PC-9 (cell line): ENCODE results near the gene EFEMP2. TPM values are rescaled to one million over a fixed set of nuclear protein-coding genes. Genes with fewer than 3 reads are reported as not detected.

Experiments used
- BruUV-seq: library from RNA; stranded (reverse); fragments of 400-500 nt; replicated peaks from 2 replicates; lab custom pipeline; 2021; lab: Mats Ljungman, UMichigan
- CTCF ChIA-PET: fragments of 300-600 bp; sonication (Branson Sonifier 250); formaldehyde crosslinking; loops from one replicate; lab custom pipeline; 2022; ENCODE audit warnings: antibody characterized with exemption; lab: Charles Lee
- POLR2A ChIA-PET: fragments of 300-600 bp; sonication (Branson Sonifier 250); formaldehyde crosslinking; loops from one replicate; lab custom pipeline; 2022; ENCODE audit warnings: antibody characterized with exemption; ENCODE audit not compliant: unreplicated experiment; lab: Charles Lee
- DNase-seq, 2 experiments: peaks; one replicate each; pipeline versions ENCODE4 v3.0.0 to v3.0.0-alpha.2; 2015 to 2022; ENCODE audit warnings: mixed read lengths in 1 of 2
- H2AFZ ChIP-seq: fragments of 200-600 bp; sonication (generic); 2 replicates; pipeline ENCODE4 v1.8.1; 2017; ENCODE audit warnings: antibody characterized with exemption
- H3F3A ChIP-seq: fragments of 200-600 bp; sonication (generic); 2 replicates; pipeline ENCODE4 v1.8.1; 2017; ENCODE audit warnings: antibody characterized with exemption, mild to moderate bottlenecking, low read depth; ENCODE audit not compliant: insufficient read depth
- H3K27ac ChIP-seq: fragments of 200-600 bp; sonication (generic); 2 replicates; pipeline ENCODE4 v1.6.1; 2016; ENCODE audit warnings: mixed run types
- H3K27me3 ChIP-seq: fragments of 200-600 bp; sonication (generic); 2 replicates; pipeline ENCODE4 v1.6.1; 2016; ENCODE audit warnings: low read depth, mixed run types; ENCODE audit not compliant: insufficient read depth
- H3K36me3 ChIP-seq: fragments of 200-600 bp; sonication (generic); 2 replicates; pipeline ENCODE4 v1.6.1; 2016; ENCODE audit warnings: low read depth, mixed run types
- H3K4me1 ChIP-seq: fragments of 200-600 bp; sonication (generic); replicated peaks from 2 replicates; pipeline ENCODE4 v1.6.1; 2016; ENCODE audit warnings: mixed run types; ENCODE audit not compliant: insufficient read depth
- H3K4me2 ChIP-seq: fragments of 200-600 bp; sonication (generic); 2 replicates; pipeline ENCODE4 v1.6.1; 2017; ENCODE audit warnings: mixed run types
- H3K4me3 ChIP-seq: fragments of 200-600 bp; sonication (generic); 2 replicates; pipeline ENCODE4 v1.6.1; 2016; ENCODE audit warnings: mixed run types
- H3K79me2 ChIP-seq: fragments of 200-600 bp; sonication (generic); 2 replicates; pipeline ENCODE4 v1.6.1; 2017; ENCODE audit warnings: low read depth, mixed run types
- H3K9me2 ChIP-seq: fragments of 200-600 bp; sonication (generic); 2 replicates; pipeline ENCODE4 v1.8.1; 2017; ENCODE audit warnings: mild to moderate bottlenecking; ENCODE audit not compliant: insufficient read depth
- H3K9me3 ChIP-seq: fragments of 200-600 bp; sonication (generic); 2 replicates; pipeline ENCODE4 v1.8.1; 2016; ENCODE audit warnings: low read depth; ENCODE audit not compliant: insufficient read depth
- H4K20me1 ChIP-seq: fragments of 200-600 bp; sonication (generic); 2 replicates; pipeline ENCODE4 v1.8.1; 2017; ENCODE audit not compliant: insufficient read depth
- CTCF ChIP-seq: fragments of 200-600 bp; sonication (generic); conservative IDR thresholded peaks from 2 replicates; pipeline ENCODE4 v1.6.1; 2017; ENCODE audit warnings: mixed run types, antibody characterized with exemption, mild to moderate bottlenecking, moderate library complexity
- EZH2 ChIP-seq: fragments of 200-600 bp; sonication (generic); IDR thresholded peaks from 2 replicates; pipeline ENCODE4 v1.8.0; 2017; ENCODE audit warnings: antibody characterized with exemption, low read depth
- intact Hi-C: fragments of 100-400 bp; cut with micrococcal nuclease; formaldehyde crosslinking; loops from one replicate; pipeline ENCODE4 v1.10.0; 2022; ENCODE audit not compliant: unreplicated experiment
- total RNA-seq: library from RNA; stranded (reverse); gene quantifications from 2 replicates; pipeline ENCODE4 v1.2.3, GENCODE V29; 2021

The EFEMP2 gene
- total RNA-seq, 1 experiment from 2014 or later, result 18.1 TPM

DNA sequence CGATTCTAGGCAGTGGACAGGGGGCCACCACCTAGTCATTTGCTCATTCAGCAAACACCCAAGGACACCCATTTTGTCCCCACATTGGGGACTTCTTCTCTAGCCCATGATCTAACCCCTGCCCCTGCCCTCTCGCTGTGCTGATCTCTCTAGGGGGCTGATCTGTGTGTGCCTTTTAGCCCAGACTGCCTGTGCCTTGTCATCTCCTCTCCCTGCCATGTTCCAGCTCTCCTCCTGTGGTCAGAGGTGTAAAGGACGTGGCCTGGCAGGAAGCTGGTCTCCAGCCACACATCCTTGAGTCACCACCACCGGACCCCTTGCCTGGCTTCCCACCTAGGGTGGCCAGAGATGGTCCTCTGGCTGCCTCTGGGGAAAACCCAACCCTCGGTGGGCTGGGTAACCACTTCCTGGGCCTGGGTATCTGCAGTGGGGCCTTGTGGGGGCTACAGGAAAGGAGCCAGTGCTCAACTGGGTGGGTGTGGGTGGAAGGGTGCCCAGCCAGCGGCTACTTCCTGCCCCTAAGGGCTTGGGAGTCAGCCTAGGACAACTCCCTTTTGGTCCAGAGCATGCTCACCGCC lies 8.3 kb upstream of the EFEMP2 start:
- BruUV-seq, result no TSS peak
- ChIA-PET POLR2A (no interaction called here), CTCF (interaction anchor here (1.0 kb wide), 1 partner anchor 20 kb away, joined by 4 read pairs; no protein-coding TSS in a partner anchor)
- Histone ChIP-seq H3K4me3 (no peak overlapping the region), H3F3A (peaks cover 10% of the 10 kb centered on the region; the same call in 1 of the 2 replicates), H3K9me3 (no peaks in the 10 kb centered on the region), H3K79me2 (no peaks in the 10 kb centered on the region; the same call in 1 of the 2 replicates), H3K27ac (no peak overlapping the region), H3K36me3 (0 out of 2 replicates have a peak, but pooled peaks cover 11% of the 10 kb centered on the region), H3K4me2 (no peak overlapping the region), H3K4me1 (no peaks in the 10 kb centered on the region), H3K27me3 (no peaks in the 10 kb centered on the region), H4K20me1 (no peaks in the 10 kb centered on the region), H3K9me2 (no peaks in the 10 kb centered on the region), H2AFZ (no peak overlapping the region)
- no peak for DNase-seq
- TF ChIP-seq EZH2, result no peak
- TF ChIP-seq CTCF, result no peak
- intact Hi-C loops, result loop anchor here (10.0 kb wide), 1 partner anchor 184 kb away; no protein-coding TSS in a partner anchor

DNA sequence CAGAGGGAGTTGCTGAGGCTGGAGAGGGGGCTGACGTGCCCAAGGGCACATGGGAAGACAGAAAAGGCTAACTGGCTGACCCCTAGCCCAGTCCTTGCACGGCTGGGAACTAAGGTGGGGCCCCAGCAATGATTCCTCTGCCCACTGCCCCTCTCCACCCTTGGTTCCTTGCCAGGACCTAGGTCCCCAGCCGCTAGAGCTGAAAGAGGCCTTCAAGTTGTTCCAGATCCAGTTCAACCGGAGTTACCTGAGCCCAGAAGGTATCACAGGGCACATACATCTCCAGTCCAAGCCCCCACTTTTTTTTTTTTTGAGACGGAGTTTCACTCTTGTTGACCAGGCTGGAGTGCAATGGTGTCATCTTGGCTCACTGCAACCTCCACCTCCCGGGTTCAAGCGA lies 7.4 kb upstream of the EFEMP2 start:
- no peak overlapping the region for H3K4me2 ChIP-seq
- H3F3A ChIP-seq, result peaks cover 6% of the 10 kb centered on the region; the same call in 1 of the 2 replicates
- no TSS peak for BruUV-seq
- no peak for TF ChIP-seq CTCF
- no peak for TF ChIP-seq EZH2
- no peak overlapping the region for H3K27ac ChIP-seq
- H3K27me3 ChIP-seq, result no peaks in the 10 kb centered on the region
- H3K9me3 ChIP-seq, result no peaks in the 10 kb centered on the region
- intact Hi-C loops, result loop anchor here (10.0 kb wide), 1 partner anchor 185 kb away; no protein-coding TSS in a partner anchor
- POLR2A ChIA-PET, result interaction anchor here (0.6 kb wide), 1 partner anchor 40 kb away, joined by 4 read pairs; no protein-coding TSS in a partner anchor
- H3K4me1 ChIP-seq, result no peaks in the 10 kb centered on the region
- H3K36me3 ChIP-seq, result 0 out of 2 replicates have a peak, but pooled peaks cover 11% of the 10 kb centered on the region
- no peak overlapping the region for H2AFZ ChIP-seq
- CTCF ChIA-PET, result interaction anchor here (1.0 kb wide), 1 partner anchor 19 kb away, joined by 4 read pairs; no protein-coding TSS in a partner anchor
- H3K4me3 ChIP-seq, result no peak overlapping the region
- no peaks in the 10 kb centered on the region for H4K20me1 ChIP-seq
- no peaks in the 10 kb centered on the region for H3K9me2 ChIP-seq
- no peaks in the 10 kb centered on the region; the same call in 1 of the 2 replicates for H3K79me2 ChIP-seq
- no peak for DNase-seq

GRCh38 chr11:65879617-65880016 lies 7.0 kb upstream of the EFEMP2 start, which contains the start of gene CTSW:
Gene CTSW, plus strand, starts transcription at chr11:65879837. Its CDS starts 18 bp downstream, at chr11:65879855.
- H3K27ac ChIP-seq, result no peak within 1 kb of the TSS
- H3K79me2 ChIP-seq, result no peaks in the 10 kb centered on the region; the same call in 1 of the 2 replicates
- H3K4me2 ChIP-seq, result no peak within 1 kb of the TSS
- no TSS peak for BruUV-seq
- intact Hi-C loops, result loop anchor here (10.0 kb wide), 1 partner anchor 185 kb away; no protein-coding TSS in a partner anchor
- TF ChIP-seq EZH2, result no peak
- CTCF ChIA-PET, result no interaction called here
- POLR2A ChIA-PET, result no interaction called here
- no peaks in the 10 kb centered on the region for H4K20me1 ChIP-seq
- H3K9me3 ChIP-seq, result no peaks in the 10 kb centered on the region
- no peaks in the 10 kb centered on the region for H3K27me3 ChIP-seq
- H3K9me2 ChIP-seq, result no peaks in the 10 kb centered on the region
- H3K4me3 ChIP-seq, result no peak within 1 kb of the TSS
- H3K4me1 ChIP-seq, result no peaks in the 10 kb centered on the region
- H3F3A ChIP-seq, result peaks cover 6% of the 10 kb centered on the region; the same call in 1 of the 2 replicates
- 0 out of 2 replicates have a peak, but pooled peaks cover 11% of the 10 kb centered on the region for H3K36me3 ChIP-seq
- no peak within 1 kb of the TSS for H2AFZ ChIP-seq
- no peak for DNase-seq
